Measurements from ENCODE around the gene ZNF683. TPM values are rescaled to one million over a fixed set of nuclear protein-coding genes. Genes with fewer than 3 reads are reported as not detected.
"Not testable (repeated sequence)": the region's sequence is repeated elsewhere in the genome, so short reads cannot be mapped to it uniquely, and the experiment has no call there.

The ZNF683 gene
- total RNA-seq, 1 experiment from 2014 or later = not detected

GRCh38 chr1:26330276-26330675 is 42.3 kb downstream of the ZNF683 start:
- H3K9me3 ChIP-seq = no peaks in the 10 kb centered on the region
- H3K4me3 ChIP-seq = no peak overlapping the region
- DNase-seq = no peak
- H3K36me3 ChIP-seq = no peaks in the 10 kb centered on the region
- H3K27me3 ChIP-seq = no peaks in the 10 kb centered on the region

GRCh38 chr1:26329380-26329779 is 43.2 kb downstream of the ZNF683 start:
- H3K4me3 ChIP-seq, DNase-seq, H3K27me3 ChIP-seq, H3K36me3 ChIP-seq, H3K9me3 ChIP-seq: not testable (repeated sequence)

- no peak overlapping the region for H3K4me3 ChIP-seq
- no peaks in the 10 kb centered on the region for H3K9me3 ChIP-seq
- H3K27me3 ChIP-seq = no peaks in the 10 kb centered on the region
- no peaks in the 10 kb centered on the region for H3K36me3 ChIP-seq
- DNase-seq = no peak
These were observed 44.0 kb downstream of the ZNF683 start for GRCh38 chr1:26328597-26328996.

- no peaks in the 10 kb centered on the region for H3K27me3 ChIP-seq
- no peaks in the 10 kb centered on the region for H3K9me3 ChIP-seq
- no peak for DNase-seq
- H3K4me3 ChIP-seq = no peak overlapping the region
- no peaks in the 10 kb centered on the region for H3K36me3 ChIP-seq
These were observed 44.6 kb downstream of the ZNF683 start for GRCh38 chr1:26327956-26328362.

GRCh38 chr1:26324550-26324949 is 48.0 kb downstream of the ZNF683 start:
- DNase-seq = no peak
- H3K4me3 ChIP-seq = no peak overlapping the region
- H3K9me3 ChIP-seq = no peaks in the 10 kb centered on the region
- H3K36me3 ChIP-seq = no peaks in the 10 kb centered on the region
- no peaks in the 10 kb centered on the region for H3K27me3 ChIP-seq

- DNase-seq = no peak
- H3K4me3 ChIP-seq = no peak overlapping the region
- H3K9me3 ChIP-seq = no peaks in the 10 kb centered on the region
- H3K27me3 ChIP-seq = no peaks in the 10 kb centered on the region
- H3K36me3 ChIP-seq = no peaks in the 10 kb centered on the region
These were observed 49.2 kb downstream of the ZNF683 start for GRCh38 chr1:26323382-26323781.

GRCh38 chr1:26322042-26322331 is 50.6 kb downstream of the ZNF683 start:
- DNase-seq = no peak
- Histone ChIP-seq H3K36me3 (no peaks in the 10 kb centered on the region), H3K9me3 (no peaks in the 10 kb centered on the region), H3K27me3 (no peaks in the 10 kb centered on the region), H3K4me3 (no peak overlapping the region)

GRCh38 chr1:26321315-26322041 is 51.1 kb downstream of the ZNF683 start:
- DNase-seq = peak; percentile 78
- no peak overlapping the region for H3K4me3 ChIP-seq
- no peaks in the 10 kb centered on the region for H3K36me3 ChIP-seq
- no peaks in the 10 kb centered on the region for H3K9me3 ChIP-seq
- H3K27me3 ChIP-seq = no peaks in the 10 kb centered on the region

- no peak for DNase-seq
- no peaks in the 10 kb centered on the region for H3K36me3 ChIP-seq
- H3K9me3 ChIP-seq = no peaks in the 10 kb centered on the region
- no peak overlapping the region for H3K4me3 ChIP-seq
- no peaks in the 10 kb centered on the region for H3K27me3 ChIP-seq
These were observed 51.7 kb downstream of the ZNF683 start for GRCh38 chr1:26320896-26321295.

GRCh38 chr1:26318338-26319064 is 54.0 kb downstream of the ZNF683 start:
- Histone ChIP-seq H3K4me3 (no peak overlapping the region), H3K27me3 (no peaks in the 10 kb centered on the region), H3K36me3 (no peaks in the 10 kb centered on the region), H3K9me3 (no peaks in the 10 kb centered on the region)
- DNase-seq = no peak

GRCh38 chr1:26317612-26318337 is 54.8 kb downstream of the ZNF683 start, which contains the start of gene CD52:
TSS of gene CD52 (plus strand) at chr1:26317958. CDS start at chr1:26318018, 60 bp downstream.
- no peaks in the 10 kb centered on the region for H3K36me3 ChIP-seq
- no peak for DNase-seq
- no peaks in the 10 kb centered on the region for H3K27me3 ChIP-seq
- H3K4me3 ChIP-seq = no peak within 1 kb of the TSS
- no peaks in the 10 kb centered on the region for H3K9me3 ChIP-seq

- no peak for DNase-seq
- H3K27me3 ChIP-seq = no peaks in the 10 kb centered on the region
- H3K4me3 ChIP-seq = no peak overlapping the region
- no peaks in the 10 kb centered on the region for H3K36me3 ChIP-seq
- no peaks in the 10 kb centered on the region for H3K9me3 ChIP-seq
These were observed 55.4 kb downstream of the ZNF683 start for GRCh38 chr1:26317146-26317545.

GRCh38 chr1:26315874-26316850 is 56.4 kb downstream of the ZNF683 start:
- Histone ChIP-seq H3K4me3 (no peak overlapping the region), H3K36me3 (no peaks in the 10 kb centered on the region), H3K9me3 (no peaks in the 10 kb centered on the region), H3K27me3 (no peaks in the 10 kb centered on the region)
- DNase-seq = no peak

GRCh38 chr1:26314501-26314900 is 58.0 kb downstream of the ZNF683 start:
- DNase-seq = no peak
- Histone ChIP-seq H3K9me3 (no peaks in the 10 kb centered on the region), H3K36me3 (no peaks in the 10 kb centered on the region), H3K4me3 (no peak overlapping the region), H3K27me3 (no peaks in the 10 kb centered on the region)

Measured in MG63 (cell line).